HG03378 (cell line): ENCODE measurements around the gene SLN.
"Not testable (repeated sequence)": the region's sequence is repeated elsewhere in the genome, so short reads cannot be mapped to it uniquely, and the experiment has no call there.

Experiments
- ATAC-seq: cut with Tn5 transposase; IDR thresholded peaks from one replicate; pipeline ENCODE4 v1.9.1; 2021; ENCODE audit warnings: mild to moderate bottlenecking, moderate library complexity; ENCODE audit not compliant: unreplicated experiment

Gene SLN

DNA sequence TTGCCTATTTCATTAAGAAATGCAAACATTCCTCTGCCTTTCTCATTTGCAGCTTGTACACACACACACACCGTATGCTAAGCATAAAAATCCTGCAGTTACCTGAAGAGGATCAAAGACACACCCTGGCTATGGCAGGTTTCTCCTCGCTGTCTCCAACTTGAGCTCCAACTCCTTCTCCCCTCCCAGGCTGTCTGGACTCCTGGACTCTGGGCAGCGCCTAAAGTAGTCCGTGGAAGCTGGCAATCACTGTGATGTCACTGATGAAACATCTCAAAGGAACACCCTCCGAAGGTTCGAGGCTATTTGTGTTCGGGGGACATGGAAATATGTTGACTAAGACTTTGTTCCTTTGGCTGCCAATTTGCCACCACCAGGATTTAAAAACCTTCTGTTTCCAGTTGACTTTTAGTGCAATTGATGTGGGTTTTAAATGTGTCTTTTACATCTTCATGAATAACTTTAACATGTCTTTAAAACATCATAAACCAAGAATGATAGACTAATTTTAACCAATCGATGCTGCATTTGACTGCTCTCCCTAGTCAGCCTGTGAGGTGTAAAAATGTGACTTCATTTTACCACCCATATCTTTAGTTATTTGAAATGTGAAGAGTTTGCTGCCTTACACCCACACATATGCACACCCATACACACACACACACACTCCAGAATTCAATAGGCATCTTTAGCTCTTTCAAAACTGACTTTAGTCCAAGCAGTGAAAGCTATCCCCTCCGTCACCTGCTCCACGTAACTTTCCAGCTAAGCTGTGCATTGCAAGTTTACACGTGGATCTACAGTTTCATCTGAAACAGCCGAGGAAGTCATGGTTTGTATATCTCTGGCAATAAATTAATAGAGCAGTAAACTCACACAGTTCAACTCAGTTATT is at the start of gene SLN:
TSS of gene SLN (minus strand) at position 196 of the 895 bp plus-strand sequence.
- ATAC-seq: no peak

DNA sequence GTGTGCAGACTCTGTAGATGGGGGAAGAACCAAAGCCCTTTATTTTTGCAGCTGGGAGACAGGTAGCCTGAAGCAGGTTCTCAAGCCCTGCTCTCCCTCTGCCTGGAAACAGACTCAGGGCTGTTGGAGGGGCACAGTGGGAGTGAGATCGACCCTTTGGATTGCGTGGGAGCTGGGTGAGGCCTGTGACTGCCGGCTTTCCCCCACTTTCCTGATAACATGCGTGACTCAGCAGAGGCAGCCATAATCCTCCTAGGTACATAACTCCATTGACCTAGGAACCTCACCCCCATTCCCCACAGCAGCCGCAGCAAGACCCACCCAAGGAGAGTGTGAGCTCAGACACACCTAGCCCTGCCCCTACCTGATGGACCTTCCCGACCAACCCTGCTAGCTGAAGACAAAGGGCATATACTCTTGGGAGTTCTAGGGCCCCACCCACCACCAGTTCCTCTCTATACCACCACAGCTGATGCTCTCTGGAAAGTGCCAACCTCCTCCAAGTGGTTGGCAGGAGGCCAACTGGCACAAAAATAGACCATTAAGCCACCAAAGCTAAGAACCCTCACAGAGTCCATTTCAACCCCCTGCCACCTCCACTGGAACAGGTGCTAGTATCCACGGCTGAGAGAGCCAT is 47.0 kb upstream of the SLN start:
- ATAC-seq: not testable (repeated sequence)

DNA sequence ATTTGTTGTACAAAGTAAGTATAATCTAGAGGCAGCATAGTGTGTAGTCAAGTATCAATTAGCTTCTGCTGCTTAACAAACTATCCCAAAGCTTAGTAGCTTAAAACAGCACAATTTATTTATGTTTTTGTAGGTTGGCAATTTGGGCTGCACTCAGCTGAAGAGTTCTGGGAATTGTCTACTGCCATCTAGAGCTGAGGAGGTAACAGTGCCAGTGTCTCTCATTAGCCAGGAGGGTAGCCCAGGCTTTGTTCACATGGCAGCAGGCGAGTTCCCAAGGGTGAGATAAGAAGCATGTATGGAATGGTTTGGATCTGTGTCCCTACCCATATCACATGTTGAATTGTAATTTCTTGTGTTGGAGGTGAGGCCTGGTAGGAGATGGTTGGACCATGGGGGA is 45.8 kb upstream of the SLN start:
- ATAC-seq: no peak

DNA sequence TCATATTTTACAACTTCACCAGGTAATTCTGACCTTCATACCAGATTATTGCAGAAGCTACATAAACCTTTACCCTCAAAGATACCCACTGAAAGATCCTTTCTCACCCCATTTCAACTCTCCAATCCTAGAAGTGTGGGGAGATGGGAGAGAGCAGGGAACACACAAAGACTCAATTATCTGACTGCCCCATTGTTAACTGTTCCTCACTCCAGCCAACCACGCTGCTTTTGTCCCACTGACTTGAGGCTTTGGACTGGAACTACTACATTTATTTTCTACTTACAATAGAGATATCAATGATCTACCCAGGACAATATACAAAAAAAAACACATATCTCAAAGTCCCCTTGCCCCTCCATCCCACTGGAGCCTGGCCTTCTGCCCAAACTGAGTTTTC is 44.7 kb upstream of the SLN start:
- no peak for ATAC-seq

DNA sequence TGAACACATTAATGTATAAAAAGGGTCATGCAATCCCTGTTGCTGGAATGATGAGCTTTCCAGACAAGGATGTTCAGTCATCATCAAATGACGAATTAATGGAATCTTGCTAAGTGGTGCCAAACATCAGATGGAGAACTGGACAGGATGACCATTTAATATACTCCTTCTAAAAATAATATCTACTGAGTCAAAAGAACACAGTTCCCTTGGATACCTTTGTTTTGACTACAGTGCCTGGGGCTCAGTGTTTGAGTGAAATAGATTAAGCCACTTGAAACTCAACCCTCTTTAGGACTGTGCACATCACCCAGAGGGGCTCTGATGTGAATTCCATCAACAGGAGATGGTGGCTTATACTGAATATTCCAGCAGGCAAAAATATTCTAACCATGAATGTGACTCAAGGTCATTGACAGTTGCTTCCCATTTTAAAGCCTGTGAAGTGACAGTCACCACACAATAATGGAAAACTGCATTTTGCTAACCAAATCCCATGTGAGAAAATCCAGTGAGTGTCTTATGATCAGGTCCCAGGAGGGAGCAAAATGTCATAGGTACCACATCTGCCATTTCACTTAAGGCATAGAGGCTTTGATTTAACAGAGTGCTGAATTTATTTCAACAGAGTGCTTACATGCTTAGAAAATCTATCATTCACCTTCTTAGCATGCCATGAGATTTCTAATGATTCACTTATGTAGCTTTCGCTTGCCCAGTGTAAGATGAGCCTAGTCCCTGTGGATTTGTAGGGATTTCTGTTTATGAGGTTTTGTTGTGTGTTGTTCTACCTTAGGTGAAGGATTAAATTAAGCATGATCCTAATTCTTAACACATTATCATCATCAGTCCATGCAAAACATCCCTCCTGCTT is 41.3 kb upstream of the SLN start:
- no peak for ATAC-seq

DNA sequence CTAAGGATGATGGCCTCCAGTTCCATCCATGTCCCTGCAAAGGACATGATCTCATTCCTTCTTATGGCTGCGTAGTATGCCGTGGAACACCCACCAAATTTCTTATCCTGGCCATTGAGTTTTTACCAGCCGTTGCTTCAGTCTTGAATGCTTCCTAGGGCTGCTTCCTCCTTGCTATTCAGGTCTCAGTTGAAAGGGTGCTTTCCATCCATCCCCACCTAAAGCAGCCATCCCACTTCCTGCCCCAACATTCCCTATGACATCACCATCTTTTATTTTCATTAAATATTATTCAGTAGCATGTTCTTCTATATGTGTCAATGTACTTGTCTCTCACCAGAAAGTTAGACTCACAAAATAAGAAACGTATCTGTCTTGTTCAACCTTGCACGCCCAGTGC is 40.7 kb upstream of the SLN start:
- ATAC-seq: no peak

DNA sequence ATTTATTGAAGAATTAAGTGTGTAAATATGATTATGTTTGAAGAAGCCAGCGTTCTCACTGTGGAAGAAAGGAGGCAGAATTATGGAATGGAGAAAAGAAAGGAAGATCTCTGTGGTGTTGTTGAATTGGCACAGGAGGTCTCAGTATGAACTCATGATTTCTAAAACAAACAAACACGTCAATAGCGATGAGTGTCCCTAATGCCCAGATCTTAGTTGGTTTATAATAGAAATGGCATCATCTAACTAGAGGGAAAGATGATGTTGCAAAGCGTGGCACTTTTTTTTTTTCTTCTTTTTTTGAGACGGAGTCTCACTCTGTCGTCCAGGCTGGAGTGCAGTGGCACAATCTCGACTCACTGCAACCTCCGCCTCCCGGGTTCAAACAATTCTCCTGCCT is 39.2 kb upstream of the SLN start:
- no peak for ATAC-seq

DNA sequence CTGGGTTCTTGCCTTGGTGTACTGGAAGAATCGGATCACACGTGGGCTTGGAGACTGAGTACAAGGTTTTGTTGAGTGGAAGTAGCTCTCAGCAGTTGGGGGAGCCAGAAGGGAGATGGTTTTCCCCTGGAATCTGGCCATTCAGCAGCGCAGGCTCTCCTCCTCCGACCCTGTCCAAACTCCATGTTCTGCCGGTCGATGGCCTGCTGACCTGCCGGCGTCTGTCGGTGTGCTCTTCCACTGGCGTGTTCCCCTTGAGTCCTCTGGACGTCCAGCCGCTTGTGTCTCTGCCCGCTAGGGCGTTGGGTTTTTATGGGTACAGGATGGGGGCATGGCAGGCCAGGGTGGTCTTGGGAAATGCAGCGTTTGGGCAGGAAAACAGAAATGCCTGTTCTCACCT is 38.5 kb upstream of the SLN start:
- ATAC-seq: no peak

DNA sequence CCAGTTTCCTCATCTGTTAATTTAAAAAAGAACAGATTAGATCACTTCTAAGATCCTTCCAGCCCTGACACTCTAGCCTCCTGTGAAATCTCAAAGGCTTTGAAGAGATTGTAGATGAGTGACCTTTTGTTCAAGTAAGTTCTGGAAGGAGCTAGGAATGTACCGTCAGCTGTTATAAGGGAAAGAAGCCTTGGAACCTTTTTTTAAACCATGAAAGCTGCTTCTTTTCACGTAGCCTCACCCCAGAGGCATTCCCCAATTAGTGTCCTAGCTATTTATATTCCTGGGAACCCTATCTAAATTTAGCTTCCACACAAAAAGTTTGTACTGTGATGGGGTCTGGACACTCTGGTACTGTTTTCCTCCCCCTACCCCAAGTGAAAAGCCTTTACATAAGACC is 35.8 kb upstream of the SLN start:
- ATAC-seq: no peak

DNA sequence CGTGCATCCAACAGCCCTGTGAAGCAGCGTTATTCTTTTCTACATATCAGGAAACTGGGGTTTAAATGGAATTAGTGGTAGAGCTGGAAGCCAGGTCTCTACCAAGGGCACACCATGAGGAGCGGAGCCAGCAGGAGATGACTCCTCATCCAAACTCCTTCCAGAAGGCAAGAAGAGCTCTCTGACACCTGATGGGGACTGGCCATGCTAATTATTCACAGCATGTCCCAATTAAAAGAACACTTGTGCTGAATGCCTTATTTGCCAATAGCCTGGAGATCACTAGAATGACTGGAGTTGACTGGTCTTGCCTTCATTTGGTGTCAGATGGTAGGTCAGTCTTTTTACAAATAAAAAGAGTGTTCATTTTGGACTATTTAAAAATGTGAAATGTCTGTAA is 32.9 kb upstream of the SLN start:
- no peak for ATAC-seq

DNA sequence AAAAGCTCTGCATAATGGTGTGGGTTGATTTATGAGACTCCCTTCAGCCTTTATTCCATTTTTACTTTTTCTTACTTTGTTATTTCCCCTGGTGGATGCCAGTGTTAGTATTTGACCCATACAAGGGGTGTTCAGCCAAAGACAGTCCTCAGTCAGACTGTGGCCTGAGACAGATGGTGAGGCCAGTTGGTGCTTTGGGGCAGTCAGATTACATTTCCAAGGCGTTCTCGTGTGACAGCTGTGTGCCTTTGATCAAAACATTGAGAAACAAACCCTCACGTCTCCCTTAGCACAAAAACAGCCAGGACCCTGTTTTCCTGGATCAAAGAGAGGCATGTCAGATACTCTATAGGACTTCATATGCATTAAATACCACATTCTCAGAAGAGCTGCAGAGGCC is 31.3 kb upstream of the SLN start:
- ATAC-seq: no peak

DNA sequence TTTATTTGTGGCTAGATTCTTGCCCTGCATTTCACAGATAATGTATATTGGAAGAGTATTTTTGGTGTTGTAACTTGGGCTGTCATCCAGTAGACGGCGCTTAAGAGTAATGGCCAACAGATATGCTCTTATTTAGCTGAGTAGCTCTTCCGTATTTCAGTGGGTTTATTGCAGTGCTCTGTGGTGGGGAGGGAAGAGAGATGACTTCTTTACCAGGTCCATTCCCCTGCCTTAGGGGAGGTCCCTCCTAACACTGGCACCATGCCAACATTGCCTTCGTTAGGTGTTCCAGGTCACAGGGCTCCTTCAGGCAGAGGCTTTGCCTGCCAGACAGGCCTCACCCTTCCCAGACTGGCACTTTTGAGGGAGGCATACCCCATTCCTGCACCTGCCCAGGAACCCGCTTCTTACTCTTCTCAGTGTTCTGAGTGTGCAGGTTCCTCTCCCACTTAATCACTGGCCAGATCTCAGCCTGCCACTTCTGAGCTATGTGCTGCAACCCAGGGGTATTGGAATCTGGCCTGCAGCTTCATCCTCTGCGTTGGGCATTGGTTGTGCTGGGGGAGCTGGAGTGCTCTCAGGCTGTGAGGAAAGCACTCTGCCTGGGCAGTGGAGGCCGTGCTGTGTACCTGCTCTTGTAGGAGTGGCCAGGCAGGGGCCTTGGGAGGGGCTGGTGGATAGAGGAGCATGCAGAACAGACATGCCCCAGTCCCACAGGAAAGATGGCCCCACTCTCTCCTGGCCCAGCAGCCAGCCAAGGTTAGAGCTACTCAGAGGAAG is 29.4 kb upstream of the SLN start:
- ATAC-seq: peak; percentile 90

DNA sequence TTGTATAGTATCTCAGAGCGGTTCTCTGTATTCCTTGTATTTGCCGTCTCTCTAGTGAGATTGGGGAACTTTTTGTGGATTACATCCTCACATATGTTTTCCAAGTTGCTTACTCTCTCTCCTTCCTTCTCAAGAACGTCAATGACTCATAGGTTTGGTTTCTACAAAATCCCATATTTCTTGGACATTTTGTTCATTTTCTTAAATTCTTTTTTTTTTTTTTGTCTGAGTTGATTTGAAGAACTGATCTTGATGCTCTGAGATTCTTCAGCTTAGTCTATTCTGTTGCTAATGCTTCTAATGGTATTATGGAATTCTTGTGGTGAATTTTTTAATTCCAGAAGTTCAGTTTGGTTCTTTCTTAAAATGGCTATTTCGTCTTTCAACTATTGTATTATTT is 28.4 kb upstream of the SLN start:
- no peak for ATAC-seq

DNA sequence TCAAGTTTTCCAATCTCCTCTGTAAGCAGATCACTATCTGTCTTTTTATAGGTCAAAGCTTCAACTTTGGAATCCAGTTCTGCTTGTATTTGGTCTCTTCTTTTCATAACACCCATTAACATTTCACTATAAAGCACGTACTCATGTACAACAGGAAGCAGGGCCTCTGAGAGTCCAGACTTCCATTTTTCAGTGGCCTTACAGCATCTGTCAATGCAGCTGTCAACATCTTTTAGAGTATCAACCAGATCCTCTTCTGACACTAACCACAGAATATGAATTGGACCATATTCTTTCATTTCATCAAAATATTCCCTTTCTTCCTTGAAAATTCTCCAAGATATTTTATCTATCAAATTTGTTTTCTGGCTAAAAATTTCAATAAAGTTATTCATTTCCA is 24.7 kb upstream of the SLN start:
- ATAC-seq: no peak

DNA sequence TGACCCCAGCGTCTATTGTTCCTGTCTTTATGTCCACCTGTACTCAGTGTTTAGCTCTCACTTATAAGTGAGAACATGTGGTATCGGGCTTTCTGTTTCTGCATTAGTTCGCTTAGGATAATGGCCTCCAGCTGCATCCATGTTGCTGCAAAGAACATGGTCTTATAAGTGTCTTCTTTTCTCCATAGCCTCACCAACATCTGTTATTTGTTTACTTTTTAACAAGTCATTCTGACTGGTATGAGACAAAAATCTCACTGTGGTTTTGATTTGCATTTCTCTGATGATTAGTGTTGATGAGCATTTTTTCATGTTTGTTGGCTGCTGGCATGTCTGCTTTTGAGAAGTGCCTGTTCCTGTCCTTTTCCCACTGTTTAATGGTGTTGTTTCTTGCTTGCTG is 21.7 kb upstream of the SLN start:
- ATAC-seq: no peak

DNA sequence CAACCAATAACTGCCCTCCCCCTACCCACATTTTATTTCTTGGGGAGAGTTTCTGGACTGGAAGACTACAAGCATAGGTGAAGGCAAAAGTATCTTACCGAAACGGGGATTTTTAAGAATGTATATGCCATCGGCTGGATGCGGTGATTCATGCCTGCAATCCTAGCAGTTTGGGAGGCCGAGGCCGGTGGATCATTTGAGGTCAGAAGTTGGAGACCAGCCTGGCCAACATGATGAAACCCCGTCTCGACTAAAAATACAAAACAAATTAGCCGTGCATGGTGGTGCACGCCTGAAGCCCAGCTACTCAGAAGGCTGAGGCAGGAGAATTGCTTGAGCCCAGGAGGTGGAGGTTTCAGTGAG is 20.8 kb upstream of the SLN start:
- ATAC-seq: no peak

DNA sequence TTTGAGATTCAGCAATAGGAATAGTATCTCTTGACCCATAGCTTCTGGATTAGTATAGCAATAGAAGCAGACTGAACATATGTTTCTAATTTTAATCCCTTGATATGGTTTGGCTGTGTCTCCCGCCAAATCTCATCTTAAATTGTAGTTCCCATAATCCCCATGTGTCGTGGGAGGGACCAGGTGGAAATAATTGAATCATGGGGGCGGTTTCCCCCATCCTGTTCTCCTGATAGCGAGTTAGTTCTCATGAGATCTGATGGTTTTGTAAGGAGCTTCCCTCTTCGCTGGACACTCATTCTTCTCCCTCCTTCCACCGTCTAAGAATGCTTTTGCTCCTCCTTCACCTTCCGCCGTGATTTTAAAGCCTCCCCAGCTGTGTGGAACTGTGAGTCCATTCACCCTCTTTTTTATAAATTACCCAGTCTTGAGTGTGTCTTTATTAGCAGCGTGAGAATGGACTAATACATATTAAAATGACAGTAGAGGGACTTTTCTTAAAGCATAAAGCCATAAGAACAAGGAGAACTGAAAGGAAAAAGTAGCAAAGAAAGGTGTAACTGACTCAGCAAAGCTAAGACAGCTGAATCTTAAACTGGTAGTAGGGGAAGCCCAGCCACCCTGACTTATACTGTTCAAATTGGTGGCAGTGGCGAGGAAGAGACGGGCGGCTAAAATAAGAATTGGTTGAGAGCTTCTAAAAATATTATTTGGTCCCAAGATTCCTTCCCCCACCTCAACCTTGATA is 20.3 kb upstream of the SLN start:
- ATAC-seq: peak; percentile 65

DNA sequence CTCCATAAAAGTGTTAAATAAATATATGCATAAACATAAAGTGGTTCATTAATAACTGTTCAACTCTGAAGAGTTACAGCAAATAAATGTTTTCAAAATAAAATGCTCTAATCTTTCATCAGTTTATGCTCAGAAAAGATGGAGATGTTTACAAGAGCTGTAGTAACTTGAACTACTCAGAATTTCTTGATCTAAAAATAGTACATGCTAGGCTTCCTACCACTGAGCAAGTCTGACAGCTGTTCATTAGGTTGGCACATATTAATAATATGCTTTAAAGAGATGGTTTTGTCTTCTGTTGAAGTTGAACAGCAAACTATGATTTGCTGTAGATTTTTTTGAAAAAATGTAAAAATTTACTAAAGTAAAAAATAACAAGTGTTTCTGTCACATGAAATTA is 10.8 kb upstream of the SLN start:
- ATAC-seq: no peak

DNA sequence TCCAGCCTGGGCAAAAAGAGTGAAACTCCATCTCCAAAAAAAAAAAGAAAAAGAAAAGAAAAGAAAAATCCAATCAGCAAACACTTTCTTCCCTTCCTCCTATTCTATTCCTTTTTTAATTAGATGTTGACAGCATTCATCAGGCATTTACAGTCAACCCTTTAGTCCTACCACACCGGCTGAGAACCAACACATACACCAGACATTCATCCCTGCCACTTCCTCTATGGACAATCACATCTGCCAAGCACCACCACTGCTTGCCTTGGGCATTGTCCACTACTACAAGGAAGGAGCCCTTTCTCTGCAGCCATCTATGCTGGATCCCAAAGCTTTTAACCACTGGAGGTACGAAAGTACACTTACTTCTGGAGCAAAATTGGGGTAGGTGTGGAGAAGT is 9.4 kb upstream of the SLN start:
- ATAC-seq: no peak

DNA sequence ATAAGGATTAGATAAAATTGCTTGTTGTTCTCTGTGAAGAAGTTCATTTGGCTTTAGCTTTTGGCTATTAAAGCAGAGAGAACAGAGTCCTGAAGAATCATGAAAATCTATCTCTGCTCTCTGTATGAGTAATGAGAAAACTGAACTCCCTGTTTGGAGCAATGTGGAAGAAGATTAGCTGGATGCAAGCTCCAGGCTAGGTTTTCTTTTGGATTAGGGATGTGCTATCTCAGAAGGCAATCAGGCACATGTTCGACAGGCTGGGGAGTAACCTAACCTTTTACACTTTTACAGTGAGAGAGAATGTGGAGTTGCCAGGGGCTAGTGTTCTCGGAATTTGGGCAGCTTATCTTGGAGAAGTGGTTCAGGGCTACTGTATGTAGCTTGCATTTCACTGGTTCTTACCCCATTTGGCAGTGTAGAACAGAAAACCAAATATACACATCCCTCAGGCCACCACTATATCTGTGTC is 8.5 kb upstream of the SLN start:
- ATAC-seq: no peak
